HG02623 (cell line): ENCODE data around the gene RNF130.
"Not testable (repeated sequence)": the region's sequence is repeated elsewhere in the genome, so short reads cannot be mapped to it uniquely, and the experiment has no call there.

Source experiments
- ATAC-seq: cut with Tn5 transposase; IDR thresholded peaks from one replicate; pipeline ENCODE4 v1.9.1; 2021; ENCODE audit warnings: moderate library complexity; ENCODE audit not compliant: unreplicated experiment

Gene RNF130

DNA sequence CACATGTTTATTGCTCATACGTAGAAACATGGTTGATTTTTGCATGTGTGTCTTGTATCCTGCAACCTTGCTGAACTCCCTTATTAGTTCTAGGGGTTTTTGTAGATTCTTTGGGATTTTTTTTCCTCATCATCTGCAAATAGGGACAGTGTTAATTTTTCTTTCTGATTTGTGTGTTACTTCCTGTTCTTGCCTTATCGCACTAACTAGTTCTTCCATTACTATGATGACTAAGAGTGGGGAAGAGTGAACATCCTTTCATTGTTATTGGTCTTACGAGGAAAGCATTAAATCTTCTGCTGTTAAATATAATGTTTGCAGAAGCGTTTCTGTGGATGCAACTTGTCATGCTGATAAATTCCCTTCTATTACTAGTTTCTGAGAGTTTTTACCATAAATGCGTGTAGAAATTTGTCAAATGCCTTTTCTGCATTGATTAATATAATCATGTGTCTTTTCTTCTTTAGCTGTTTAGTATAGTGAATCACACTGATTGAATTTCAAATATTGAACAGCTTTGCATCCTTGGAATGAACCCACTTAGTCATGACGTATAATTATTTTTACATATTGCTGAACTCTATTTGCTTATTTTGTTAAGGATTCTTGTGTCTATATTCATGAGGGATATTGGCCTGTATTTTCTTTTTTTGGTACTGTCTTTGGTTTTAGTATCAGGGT lies 32.1 kb upstream of the RNF130 start:
- ATAC-seq: no peak

DNA sequence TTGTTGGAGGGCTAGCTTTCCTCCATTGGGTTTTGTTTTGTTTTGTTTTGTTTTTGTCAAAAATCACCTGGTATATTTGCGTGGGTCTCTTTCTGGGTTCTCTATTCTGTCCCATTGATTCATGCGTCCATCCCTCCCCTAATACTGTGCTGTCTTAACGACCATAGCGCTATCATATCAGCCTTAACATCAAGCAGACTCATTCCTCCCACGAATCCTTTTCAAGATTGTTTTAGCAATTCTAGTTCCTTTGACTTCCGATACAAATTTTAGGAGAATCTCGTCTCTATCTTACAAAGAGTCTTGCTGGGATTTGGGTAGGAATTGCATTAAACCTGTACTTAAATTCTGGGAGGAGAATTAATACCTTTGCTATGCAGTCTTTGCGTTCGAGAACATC lies 31.1 kb upstream of the RNF130 start:
- ATAC-seq: no peak

DNA sequence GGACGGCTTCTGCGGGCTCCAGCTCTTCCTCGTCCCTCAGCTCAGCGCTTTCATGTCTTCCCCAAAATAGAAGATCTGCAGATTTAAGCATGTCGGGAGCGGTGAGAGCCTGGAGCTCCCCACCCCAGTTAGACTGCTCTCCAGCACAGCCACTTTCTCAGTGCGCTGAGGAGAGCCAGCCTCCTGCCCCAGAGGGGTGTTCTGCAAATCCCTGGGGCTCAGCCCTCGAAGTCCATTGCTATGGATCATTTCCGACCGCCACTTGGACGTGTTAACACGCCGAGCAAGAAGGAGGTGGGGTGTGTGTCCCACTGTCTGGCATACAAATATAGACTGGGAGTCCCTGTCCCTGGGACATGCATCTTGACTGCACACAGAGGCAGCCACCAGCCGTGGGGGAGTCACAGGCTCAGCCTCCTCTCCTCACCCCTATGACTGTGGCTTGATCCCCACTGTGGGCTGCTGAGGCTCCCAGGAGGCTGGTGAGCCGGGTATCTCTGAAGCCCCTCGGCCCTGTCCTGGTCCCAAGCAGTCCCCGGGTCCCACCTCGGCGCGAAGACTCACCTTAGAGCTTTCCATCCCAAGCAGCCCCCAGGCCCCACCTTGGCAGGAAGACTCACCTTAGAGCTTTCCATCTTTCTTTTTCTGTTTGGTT lies 30.0 kb upstream of the RNF130 start:
- no peak for ATAC-seq

DNA sequence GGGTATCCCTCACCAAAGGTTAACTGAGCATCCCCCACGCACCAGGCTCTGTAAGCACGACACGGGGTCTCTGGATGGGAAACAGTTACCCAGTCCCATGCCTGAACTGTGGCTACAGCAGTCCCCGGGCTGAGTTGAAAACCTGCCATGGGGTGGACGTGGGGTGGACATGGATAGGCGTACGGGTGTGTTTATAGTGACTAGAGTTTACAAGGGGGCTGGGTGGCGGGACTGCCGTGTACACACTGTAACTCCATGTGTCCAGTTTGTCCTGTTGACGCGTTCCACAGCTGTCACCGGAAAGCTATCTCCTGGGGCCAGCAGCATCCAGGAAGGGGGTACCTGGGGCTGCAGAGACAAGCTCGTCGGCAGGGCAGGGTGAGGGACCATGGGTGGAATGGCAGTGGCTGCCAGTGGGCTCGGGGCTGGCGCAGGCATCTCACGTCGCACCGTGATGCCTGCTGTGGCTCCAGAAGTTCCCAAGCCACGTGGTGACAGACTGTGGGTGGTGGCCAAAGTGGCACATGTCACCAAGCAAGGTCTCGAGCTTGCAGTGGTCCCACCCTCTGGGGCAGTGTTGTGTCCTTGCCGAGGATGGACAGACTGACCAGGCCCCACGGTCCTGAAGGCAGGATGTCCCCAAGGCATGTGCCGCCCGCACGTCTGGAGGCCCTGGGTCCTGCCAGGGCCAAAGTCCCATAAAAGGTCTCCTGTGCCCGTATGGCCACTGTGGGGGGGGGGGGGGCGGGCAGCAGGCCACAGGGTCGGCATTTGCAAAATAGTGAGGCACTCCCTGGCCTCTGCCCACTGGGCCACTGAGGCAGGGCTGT lies 29.3 kb upstream of the RNF130 start:
- no peak for ATAC-seq

DNA sequence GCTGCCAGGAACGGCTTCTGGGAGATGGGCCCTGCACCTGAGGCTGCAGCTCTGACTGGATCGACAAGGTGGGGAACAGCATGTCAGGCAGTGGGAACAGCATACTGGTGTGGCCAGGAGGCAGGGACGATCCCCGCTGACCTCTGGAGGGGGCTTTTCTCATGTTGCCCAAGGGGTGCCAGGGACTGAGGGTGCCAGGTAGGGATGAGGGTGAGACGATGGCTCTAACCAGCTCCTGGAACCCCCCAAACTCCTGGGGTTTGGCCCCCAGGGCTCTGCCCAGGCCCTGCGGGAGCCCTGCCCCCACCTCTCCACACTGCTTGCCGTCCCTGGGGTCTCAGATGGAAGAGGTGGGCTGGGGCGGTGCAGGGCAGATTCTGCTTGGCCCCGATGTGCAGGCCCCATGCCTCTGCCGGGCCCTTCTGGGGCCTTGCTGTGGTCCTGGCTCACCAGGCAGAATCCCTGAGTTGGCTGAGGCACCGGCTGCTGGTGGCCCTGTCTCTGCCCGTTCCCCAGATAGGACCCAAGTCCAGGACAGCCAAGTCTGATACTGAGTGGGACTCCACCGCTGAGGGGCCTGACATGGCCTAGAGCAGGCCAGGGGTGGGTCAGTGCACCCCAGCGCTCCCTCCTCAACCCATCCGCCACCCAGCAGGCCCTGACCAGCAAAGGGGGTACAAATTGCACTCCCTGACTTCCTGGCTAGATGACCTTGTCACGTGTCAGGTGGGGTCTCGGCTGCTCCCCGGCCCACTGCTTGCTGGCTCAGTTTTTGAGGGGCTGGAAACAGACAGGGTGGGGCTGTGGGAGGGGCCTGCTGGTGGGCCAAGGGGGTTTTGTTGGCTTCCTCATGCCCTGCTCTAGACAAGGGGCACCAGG lies 28.4 kb upstream of the RNF130 start:
- no peak for ATAC-seq

DNA sequence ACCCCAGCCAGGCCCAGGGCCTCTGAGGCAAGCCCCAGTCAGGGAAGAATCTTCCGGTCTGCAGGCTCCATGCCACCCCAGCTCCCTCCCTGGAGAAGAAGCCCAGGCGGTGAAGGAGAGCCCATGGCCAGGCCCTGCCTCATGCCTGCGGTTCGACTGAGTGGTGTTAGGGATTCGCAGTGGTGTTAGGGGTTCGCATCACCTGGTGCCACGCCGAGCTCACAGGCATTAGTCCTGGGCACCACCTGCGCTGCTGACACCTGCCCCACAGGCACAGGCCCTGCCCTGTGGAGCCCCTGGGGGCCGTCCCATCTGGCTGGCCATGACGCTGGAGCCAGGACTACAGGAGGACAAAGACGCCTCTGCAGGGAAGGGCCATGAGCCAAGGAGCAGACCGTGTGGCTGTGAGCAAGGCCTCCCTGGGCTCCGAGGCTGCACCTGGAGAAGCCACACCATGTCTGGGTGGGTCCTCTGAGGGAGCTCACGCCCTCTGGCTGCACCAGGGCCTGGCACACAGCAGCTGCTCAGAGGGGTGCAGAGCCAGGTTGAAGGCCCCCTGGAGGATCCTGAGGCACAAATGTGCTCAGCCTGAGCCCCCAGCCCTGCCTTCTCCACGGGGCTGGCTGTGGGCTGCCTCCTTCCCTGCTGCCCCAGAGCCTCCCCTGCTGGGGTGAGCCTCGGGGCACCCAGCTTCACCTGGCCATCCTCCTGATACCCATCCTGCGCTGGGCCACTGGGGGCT lies 27.6 kb upstream of the RNF130 start:
- no peak for ATAC-seq

DNA sequence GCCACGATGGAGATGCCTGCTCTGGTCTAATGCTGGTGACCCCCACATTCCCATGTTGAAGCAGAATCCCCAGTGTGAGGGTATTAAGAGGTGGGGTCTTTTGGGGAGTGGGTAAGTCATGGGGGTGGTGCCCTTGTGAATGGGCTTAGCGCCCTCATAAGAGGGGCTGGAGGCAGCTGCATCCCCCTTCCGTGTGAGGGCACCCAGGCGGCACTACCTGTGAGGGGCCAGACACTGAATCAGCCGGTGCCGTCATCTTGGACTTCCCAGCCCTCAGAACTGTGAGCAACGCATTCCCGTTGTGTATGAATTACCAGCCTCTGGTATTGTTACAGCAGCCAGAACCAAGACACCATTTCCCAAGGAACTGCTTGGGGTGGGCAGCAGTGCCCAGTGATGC lies 27.0 kb upstream of the RNF130 start:
- ATAC-seq: no peak

DNA sequence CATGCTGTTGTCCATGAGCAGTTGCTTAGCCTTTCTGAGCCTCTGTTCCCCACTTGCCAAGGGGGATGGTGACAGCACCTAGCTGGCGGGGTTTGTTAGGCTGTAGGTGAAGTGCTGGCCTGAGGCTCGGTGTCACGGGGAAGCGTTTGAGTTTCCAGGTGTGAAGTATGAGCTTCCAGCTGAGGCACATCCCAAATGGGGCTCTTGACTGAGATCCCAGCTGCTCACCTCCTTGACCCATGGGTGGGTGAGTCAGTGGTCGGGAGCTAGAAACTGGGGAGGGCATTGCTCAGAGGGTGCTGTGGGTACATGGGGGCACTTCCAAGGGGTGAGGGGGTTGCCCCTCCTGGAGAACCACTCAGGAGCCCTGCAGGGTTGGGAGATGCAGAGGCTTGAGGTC lies 26.4 kb upstream of the RNF130 start:
- ATAC-seq: no peak

DNA sequence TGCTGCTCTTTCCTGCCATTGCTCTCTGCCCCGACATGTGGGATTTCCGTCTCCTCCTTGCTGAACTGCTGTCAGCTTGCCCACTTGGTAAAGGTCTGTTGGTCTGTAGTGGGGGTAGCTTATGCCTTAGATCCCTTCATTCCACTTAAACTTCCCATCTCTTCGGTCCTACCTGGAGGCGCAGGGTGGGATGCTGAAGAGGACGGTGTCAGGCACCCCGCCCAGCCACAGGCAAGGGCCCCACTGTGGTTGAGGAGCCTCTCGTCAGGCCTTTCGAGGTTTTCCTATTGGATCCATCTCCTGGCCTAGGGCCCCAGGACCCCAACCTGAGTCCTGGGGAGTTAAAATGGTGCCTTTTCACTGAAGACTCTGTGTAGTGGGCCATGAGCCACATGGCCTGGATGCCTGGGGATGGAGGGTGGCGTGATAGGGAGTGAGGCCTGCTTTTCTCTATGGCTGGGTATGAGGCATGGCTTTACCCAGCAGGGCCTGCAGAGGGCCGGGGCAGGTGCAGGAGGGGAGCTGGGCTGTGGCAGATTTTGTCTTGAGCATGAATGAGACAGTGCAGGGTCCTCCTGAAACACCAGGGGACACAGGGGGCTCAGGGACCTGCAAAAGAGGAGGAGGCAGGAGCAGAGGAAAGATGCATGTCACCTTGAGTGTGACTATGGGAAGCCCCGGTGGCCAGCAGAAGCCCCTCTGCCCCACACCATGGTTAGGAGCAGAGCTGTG lies 25.8 kb upstream of the RNF130 start:
- no peak for ATAC-seq

DNA sequence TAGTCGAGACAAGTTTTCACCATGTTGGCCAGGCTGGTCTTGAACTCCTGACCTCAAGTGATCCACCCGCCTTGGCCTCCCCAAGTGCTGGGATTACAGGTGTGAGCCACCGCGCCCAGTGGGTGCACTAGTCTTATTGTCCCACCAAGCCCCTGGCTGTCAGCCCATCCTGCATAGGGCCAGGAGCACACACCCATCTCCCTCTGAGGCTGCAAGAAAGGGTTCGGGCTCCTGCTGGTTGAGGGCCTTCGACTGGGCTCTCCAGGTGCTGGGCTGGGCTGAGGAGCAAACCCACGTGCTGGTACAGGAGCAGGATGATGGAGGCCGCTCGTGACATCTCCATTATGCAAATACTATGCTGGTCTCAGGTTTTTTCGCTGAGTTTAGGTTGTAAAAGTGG lies 25.1 kb upstream of the RNF130 start:
- no peak for ATAC-seq

DNA sequence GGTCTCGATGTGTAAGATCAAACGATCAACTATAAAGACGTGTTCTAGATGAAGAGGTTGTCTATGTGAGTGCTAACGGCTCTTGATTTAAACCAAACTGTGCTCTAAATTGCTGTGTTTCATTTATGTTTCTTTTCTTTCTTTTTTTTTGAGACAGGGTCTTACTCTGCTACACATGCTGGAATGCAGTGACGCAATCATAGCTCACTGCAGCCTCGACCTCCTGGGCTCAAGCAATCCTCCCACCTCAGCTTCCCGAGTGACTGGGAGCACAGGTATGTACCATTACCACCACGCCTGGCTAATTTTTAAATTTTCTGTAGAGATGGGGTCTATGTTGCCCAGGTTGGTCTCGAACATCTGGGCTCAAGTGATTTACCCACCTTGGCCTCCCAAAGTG lies 24.0 kb upstream of the RNF130 start:
- ATAC-seq: no peak

DNA sequence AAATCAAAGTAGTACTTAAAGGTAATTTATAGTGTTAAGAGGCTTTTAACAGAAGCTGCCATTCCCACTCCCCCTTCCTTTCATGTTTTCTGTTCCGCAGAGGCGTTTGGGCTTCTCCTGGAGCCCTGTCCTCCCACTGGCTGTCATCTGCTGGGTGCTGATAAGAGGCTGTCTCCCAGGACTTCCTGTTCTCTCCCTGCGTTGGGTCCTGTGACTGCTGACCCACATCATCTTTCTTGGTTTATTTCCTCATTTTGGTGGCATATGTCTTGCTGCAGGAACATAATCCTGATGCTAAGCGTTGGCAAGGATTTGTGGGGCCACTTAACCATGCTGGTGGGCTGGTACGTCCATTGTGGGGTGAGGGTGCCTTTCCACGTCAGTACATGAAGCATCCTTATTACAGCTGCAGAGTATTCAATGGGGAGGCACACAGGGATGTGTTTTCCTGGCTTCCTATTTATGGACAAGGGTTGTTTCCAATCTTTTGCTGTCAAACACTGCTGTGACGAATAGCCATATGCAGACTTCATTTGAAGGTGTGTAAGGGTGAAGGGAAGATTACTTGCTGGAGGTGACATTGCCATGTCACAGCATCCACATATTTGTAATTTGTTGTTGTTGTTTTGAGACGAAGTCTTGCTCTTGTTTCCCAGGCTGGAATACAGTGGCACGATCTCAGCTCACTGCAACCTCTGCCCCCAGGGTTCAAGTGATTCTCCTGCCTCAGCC lies 22.3 kb upstream of the RNF130 start:
- ATAC-seq: no peak

DNA sequence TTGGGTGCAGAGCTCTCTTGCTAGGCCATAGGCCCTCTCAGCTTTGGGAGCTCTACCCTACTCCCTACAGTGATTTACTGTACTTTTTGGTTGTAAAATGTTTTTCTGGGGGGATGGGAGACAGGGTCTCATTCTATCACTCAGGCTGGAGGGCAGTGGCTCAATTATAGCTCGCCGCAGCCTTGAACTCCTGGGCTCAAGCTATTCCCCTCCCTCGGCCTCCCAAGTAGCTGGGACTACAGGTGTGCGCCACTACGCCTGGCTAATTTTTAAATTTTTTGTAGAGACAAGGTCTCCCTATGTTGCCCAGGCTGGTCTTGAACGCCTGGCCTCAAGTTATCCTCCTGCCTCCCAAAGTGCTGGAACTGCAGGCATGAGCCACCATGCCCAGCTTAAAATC lies 21.7 kb upstream of the RNF130 start:
- ATAC-seq: no peak

DNA sequence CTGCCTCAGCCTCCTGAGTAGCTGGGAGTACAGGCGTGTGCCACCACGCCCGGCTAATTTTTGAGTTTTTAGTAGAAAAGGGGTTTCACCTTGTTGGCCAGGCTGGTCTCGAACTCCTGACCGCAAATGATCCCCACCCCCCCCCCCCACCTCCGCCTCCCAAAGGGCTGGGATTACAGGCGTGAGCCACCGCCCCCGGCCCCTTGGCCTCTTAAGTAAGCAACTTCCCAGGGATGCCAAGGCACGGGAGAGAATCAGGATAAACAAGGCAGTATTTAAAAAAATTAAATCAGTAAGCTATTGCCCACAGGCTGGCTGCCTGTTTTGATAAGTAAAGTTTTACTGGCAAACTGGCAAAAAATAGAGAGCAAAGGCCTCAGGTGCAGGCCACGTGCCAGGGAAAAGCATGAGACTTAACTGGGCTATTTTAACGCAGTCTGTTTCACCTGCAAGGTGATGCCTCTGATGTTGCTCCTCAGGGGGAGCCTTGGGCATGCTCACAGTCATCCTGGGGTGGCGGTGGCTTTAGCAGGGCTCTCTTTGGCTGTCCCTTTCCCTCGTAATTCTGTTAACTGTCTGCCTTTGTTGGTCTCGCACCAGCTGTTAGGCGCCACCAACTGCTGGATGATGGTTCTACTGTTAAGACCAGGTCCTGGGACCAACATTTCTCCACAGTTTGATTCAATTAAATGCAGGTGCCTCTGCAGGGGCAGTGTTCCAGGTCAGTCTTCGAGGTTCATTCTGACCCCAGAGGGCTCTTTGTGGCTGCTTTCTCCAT lies 19.4 kb upstream of the RNF130 start:
- no peak for ATAC-seq

DNA sequence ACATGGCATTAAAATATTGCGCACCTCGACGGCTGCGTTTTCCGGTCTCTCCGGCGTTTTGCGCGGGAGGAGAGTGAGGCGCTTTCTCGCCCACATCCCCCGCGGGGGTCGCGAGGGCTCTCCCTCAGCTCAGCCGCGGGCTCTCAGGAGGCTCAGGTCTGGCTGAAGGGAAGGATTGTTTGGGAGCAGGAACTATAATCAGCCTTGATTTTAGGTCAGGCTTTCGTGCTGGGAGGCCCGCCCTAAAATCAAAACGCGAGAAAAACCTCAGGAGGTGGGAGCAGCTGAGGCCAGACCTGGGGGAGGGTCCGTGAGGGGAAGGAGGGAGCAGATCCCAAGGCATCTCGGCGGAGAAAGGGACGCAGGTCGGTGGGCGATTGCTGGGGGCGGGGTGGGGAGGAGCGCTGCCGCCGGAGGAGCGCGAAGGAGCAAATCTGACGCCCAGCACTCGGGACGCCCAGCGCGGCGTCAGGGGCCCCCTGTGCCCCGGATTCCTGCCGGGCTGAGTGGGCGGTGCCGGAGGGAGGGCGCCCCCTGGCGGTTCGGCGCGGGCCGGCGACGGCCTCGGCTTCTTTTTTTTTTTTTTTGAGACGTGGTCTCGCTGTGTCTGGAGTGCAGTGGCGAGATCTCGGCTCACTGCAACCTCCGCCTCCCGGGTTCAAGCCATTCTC lies 18.7 kb upstream of the RNF130 start:
- ATAC-seq: no peak

DNA sequence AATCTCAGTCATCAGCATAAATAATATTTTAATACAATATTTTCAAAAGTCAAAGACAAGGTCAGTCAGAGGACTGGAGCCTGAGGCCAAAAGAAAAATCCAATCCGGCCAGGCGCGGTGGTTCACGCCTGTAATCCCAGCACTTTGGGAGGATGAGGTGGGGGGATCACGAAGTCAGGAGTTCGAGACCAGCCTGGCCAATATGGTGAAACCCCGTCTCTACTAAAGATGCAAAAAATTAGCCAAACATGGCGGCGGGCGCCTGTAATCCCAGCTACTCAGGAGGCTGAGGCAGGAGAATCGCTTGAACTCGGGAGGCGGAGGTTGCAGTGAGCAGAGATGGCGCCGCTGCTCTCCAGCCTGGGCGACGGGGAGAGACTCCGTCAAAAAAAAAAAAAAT lies 18.1 kb upstream of the RNF130 start:
- ATAC-seq: not testable (repeated sequence)

DNA sequence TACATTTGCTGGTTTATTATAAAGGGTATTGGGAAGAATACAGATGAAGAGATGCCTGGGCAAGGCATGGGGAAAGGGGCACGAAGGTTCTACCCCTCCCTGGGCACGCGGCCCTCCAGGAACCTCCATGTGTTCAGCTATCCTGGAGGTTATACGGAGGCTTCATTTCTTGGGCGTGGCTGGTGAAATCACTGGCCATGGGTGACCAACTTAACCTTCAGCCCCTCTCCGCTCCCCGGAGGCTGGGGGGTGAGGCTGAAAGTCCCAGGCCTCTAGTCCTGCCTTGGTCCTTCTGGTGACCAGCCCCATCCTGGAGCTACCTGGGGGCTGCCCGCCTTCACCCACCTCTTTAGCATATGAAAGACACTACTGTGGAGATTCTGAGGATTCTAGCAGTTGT lies 17.0 kb upstream of the RNF130 start:
- ATAC-seq: no peak
